ENCODE results near the gene DBF4B.

Gene DBF4B

DNA sequence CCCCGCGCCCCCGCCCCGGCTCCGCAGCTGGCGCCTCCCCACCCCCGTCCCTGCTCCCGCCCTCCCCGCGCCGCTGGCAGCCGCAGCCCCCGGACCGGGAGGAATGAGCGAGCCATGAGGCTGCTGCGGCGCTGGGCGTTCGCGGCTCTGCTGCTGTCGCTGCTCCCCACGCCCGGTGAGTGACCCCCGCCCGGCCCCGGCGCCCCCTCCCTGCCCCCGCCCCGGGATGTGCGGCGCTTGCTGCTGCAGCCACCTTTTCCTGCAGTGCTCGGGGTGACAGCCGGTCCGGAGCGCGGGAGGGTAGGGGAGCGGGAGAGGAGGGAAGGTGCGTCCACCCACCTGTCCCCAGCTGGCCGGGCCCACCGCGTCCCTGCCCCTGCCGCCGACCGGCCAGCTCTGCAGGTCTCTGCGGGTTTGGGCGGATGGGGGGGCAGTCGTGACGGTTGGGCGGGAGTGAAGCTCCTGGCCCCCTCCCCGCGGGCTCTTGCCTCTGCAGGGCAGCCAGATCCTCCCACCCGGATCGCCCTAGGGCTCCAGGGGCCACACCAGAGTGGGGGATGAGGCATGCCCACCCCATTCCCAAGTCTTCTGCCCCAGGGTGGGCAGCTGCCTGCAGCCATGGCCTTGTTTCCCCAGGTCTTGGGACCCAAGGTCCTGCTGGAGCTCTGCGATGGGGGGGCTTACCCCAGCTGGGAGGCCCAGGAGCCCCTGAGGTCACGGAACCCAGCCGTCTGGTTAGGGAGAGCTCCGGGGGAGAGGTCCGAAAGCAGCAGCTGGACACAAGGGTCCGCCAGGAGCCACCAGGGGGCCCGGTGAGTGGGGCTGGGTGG, 50.8 kb downstream of the DBF4B start:
- peaks cover 7% of the 10 kb centered on the region for H3K4me1 ChIP-seq
- in situ Hi-C loops (cut with MboI; ENCODE audit: low sequenced_read_pairs) = no loop called here
- H3K27me3 ChIP-seq (ENCODE audit: low read depth) = no peaks in the 10 kb centered on the region
- no peaks in the 10 kb centered on the region for H3K9me3 ChIP-seq
- DNase-seq (ENCODE audit: low spot score in 2 of 2) = peak in 1 of 2 experiments; percentile 54
- no peaks in the 10 kb centered on the region for H3K36me3 ChIP-seq (replicated peaks)
- peak overlapping the region; percentile 56 for H3K4me3 ChIP-seq

DNA sequence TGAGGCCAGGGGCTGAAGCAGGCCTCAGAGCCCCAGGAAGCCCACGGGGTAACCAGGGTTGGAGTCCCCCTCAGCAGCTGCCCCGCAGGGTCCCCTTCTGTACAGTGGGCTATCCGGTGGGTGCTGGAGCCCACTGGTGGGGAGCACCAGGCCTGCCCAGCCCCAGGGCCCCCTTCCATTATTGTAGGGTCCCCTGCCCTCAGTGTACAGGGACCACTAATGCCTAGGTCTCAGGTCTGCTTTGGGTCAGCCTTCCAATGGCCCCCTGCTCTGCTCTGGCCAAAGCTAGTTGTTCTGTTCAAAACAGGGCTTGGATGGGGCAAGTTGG, 51.4 kb downstream of the DBF4B start:
- no peaks in the 10 kb centered on the region for H3K36me3 ChIP-seq (replicated peaks)
- H3K4me3 ChIP-seq = peak overlapping the region; percentile 56
- H3K4me1 ChIP-seq = peaks cover 7% of the 10 kb centered on the region
- H3K9me3 ChIP-seq = no peaks in the 10 kb centered on the region
- no peaks in the 10 kb centered on the region for H3K27me3 ChIP-seq (ENCODE audit: low read depth)
- no peak for DNase-seq (ENCODE audit: low spot score in 2 of 2)
- in situ Hi-C loops (cut with MboI; ENCODE audit: low sequenced_read_pairs) = no loop called here

DNA sequence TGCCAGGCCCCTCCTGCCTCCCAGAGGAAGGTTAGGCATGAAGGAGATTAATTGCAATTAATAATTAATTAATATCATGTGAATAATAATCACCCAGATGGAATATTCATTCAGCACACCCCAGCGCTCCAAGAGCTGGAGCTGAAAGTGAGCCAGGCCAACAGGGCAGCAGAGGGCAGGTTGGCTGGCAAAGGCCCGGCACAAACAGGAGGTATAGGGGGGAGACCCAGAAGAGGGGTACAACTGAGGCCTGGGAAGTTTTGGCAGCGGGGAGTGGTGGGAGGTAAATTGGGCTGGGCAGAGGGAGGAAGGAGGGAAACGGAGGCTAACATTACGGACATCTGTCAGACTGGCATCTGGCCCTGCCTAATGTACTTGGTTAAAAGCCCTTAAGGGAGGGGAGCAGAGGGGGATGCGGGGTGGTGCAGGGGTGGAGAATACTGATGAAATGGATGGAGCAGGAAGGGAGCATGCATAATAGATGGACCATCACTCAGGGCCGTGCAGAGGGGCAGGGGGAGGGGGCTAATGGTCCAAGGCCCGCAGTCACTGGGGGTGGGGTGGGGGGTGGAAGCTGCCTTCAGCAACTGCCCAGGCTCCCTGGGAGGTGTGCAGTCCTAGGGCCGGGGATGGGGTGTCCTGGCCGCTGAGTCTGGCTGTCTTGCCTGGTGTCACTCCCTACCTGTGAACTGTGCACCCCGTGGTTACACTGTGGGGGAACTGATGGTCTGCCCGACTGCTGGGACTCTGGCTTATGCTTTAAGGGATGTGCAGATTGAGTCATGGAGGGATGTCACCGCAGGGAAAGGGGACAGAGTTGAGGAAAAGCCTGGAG, 52.2 kb downstream of the DBF4B start:
- no peaks in the 10 kb centered on the region for H3K27me3 ChIP-seq (ENCODE audit: low read depth)

DNA sequence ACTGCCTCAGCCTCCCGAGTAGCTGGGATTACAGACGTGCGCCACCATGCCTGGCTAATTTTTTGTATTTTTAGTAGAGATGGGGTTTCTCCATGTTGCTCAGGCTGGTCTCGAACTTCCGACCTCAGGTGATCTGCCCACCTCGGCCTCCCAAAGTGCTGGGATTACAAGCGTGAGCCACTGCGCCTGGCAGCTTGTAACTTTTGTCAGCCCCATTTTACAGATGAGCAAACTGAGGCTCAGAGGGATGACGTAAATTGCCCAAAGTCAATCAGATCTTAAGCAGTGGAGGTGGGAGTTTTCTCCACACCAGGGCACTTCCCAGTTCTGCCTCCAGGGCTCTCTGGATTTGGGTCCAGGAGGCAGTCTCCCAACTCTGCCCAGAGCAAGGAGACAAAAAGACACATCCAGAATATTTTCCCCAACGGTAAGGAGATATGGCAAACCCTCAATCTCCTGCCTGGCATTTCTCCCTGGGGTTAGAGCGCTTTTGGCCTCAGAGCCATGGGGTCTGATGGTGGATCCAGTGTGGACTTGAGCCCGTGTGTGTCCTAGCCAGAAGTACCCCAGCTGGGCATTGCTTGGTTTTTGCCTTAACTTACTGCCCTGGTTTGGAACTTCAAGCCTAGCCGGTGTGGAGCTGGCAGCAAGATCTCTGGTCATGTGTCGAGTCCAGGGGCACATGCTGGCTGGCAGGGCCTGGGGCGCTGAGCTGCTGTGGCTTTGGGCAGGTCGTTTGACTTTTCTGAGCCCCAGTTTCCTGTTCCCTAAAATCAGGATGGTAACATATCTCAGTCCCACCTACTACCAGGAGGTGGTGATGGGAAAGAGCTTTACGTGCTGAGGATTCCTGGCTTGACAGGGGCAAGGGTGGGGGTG, 53.7 kb downstream of the DBF4B start:
- H3K4me3 ChIP-seq = no peak overlapping the region
- in situ Hi-C loops (cut with MboI; ENCODE audit: low sequenced_read_pairs) = no loop called here
- H3K27me3 ChIP-seq (ENCODE audit: low read depth) = no peaks in the 10 kb centered on the region
- no peaks in the 10 kb centered on the region for H3K9me3 ChIP-seq
- H3K36me3 ChIP-seq (replicated peaks) = no peaks in the 10 kb centered on the region
- H3K4me1 ChIP-seq = peaks cover 7% of the 10 kb centered on the region
- DNase-seq (ENCODE audit: low spot score in 2 of 2) = no peak

More for the DNA sequence above, 52.2 kb downstream of the DBF4B start:
- no peaks in the 10 kb centered on the region for H3K36me3 ChIP-seq (replicated peaks)
- no peak overlapping the region for H3K4me3 ChIP-seq
- H3K4me1 ChIP-seq = peaks cover 7% of the 10 kb centered on the region
- DNase-seq (ENCODE audit: low spot score in 2 of 2) = no peak
- in situ Hi-C loops (cut with MboI; ENCODE audit: low sequenced_read_pairs) = no loop called here
- H3K9me3 ChIP-seq = no peaks in the 10 kb centered on the region

DNA sequence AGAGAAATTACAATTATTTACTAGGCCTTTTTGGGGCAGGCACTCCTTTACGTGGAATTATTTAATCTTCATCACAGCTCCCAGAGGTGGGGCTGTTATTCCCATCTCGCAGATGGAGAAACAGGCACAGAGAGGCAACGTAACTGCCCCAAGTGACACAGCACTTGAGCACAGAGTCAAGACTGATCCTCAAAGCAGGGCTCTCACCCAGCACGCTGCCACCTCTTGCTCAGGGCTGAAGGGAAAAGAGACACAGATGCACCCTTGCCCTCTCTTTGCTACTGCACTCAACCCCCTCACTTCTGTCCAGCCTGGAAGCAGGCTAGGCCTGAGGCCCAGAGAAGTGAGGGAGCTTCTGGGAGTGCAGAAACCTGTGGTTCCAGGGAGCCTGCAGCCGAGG, 54.7 kb downstream of the DBF4B start:
- no peaks in the 10 kb centered on the region for H3K27me3 ChIP-seq (ENCODE audit: low read depth)
- no peaks in the 10 kb centered on the region for H3K36me3 ChIP-seq (replicated peaks)
- peaks cover 7% of the 10 kb centered on the region for H3K4me1 ChIP-seq
- in situ Hi-C loops (cut with MboI; ENCODE audit: low sequenced_read_pairs) = no loop called here
- H3K4me3 ChIP-seq = no peak overlapping the region
- DNase-seq (ENCODE audit: low spot score in 2 of 2) = no peak
- H3K9me3 ChIP-seq = no peaks in the 10 kb centered on the region

DNA sequence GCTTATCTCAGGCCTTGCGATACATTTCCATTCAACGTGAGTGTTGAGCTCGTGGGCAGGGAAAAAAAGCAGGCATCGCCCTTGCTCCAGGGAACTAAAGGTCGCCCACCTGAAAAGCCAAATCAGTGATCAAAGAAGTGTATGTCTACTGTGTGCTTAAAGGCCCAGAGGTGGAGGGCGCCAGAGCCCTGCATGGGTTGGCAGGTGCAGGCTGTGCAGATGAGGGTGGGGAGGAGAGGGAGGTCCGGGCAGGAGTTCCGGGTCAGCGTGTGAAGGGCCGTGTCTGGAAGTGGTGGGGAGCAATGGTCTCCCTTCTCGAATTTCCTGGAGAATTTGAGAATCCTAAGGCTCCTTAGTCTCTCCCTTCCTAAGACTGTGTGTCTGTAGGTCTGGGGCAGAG, 57.5 kb downstream of the DBF4B start:
- no peak for DNase-seq (ENCODE audit: low spot score in 2 of 2)
- Histone ChIP-seq H3K27me3 (ENCODE audit: low read depth) (no peaks in the 10 kb centered on the region), H3K4me1 (no peaks in the 10 kb centered on the region), H3K36me3 (replicated peaks) (no peaks in the 10 kb centered on the region), H3K9me3 (no peaks in the 10 kb centered on the region), H3K4me3 (no peak overlapping the region)
- in situ Hi-C loops (cut with MboI; ENCODE audit: low sequenced_read_pairs) = no loop called here

DNA sequence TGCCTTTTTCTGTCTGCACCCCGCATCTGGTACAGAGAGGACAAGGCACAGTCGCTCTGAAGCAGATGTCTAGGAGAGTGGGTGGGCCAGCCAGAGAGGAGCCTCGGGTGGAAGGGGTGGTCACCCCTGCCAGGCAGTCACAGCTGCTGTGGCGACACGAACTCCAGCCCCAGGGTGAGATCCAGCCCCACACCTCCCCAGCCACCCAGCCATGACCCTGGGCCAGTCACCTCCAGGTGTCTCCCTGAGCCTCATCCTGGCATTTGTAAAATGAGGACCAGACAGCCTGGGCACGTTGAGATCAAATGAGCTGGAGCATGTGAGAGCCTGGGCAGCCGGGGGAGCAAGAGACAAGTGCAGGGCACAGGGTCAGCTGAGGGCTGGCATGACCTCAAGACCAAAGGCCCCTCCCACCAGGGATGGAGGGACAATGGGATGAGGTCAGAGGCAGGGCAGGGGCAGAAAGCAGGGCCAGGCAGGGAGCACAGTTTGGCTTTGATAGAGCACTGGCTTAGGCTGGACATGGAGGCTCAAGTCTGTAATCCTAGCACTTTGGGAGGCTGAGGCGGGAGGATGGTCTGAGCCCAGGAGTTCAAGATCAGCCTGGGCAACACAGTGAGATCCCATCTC, 58.1 kb downstream of the DBF4B start:
- H3K4me3 ChIP-seq = no peak overlapping the region
- DNase-seq (ENCODE audit: low spot score in 2 of 2) = no peak
- in situ Hi-C loops (cut with MboI; ENCODE audit: low sequenced_read_pairs) = no loop called here

DNA sequence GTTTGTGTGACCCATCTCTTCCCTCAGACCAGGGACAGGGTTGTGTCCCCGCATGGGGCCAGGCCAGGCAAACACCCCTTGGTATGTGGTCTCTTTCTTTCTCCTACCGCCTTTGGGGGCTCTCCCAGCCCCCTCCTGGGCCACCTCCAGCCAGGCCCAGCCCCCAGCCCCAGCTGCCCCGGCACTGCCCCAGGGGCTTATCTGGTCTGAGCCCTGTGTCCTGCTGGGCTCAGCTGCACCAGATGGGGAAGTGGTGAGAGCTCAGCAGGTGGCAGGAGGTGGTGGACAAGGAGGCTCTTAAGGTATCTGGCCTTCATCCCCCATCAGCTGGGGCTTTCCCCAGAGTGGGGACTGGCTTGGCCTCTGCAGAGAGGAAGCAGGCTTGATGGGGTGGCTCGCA, 59.0 kb downstream of the DBF4B start:
- Histone ChIP-seq H3K4me1 (no peaks in the 10 kb centered on the region), H3K36me3 (replicated peaks) (no peaks in the 10 kb centered on the region), H3K27me3 (ENCODE audit: low read depth) (no peaks in the 10 kb centered on the region), H3K4me3 (no peak overlapping the region), H3K9me3 (no peaks in the 10 kb centered on the region)
- no peak for DNase-seq (ENCODE audit: low spot score in 2 of 2)
- in situ Hi-C loops (cut with MboI; ENCODE audit: low sequenced_read_pairs) = no loop called here

More for the DNA sequence above, 58.1 kb downstream of the DBF4B start:
- H3K27me3 ChIP-seq (ENCODE audit: low read depth) = no peaks in the 10 kb centered on the region
- H3K9me3 ChIP-seq = no peaks in the 10 kb centered on the region
- no peaks in the 10 kb centered on the region for H3K36me3 ChIP-seq (replicated peaks)
- H3K4me1 ChIP-seq = no peaks in the 10 kb centered on the region

DNA sequence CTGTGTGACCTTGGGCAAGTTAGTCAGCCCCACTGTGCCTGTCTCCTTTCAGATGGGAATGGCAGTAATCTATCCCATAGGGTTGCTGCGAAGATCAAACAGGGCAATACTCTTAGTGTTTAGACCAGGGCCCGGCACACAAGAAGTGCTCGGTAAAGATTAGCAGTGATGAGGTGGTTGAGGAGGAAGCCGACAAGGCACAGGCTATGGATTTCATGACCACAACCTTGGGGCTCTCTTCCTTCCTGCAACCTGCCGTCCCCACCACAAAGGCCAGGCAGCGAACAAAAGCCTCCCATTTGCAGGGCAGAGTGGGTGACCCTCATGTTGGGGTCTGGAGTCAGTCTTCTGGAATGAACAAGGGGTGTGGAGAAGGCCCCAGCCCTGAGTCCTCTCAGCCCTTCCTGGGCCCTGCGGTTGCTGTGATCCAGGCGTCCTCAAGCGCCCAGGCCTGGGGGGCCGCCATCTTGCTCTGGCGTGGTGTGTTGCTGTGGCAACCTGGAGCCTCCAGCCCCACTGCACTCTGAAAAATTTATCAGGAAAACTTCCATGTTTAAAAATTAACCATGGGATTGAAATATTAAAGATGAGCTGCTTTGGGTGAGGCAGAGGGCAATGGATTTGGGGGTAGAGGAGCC, 60.2 kb downstream of the DBF4B start:
- in situ Hi-C loops (cut with MboI; ENCODE audit: low sequenced_read_pairs) = no loop called here
- H3K4me1 ChIP-seq = no peaks in the 10 kb centered on the region
- H3K27me3 ChIP-seq (ENCODE audit: low read depth) = no peaks in the 10 kb centered on the region
- no peaks in the 10 kb centered on the region for H3K36me3 ChIP-seq (replicated peaks)
- no peak for DNase-seq (ENCODE audit: low spot score in 2 of 2)
- H3K4me3 ChIP-seq = no peak overlapping the region
- H3K9me3 ChIP-seq = no peaks in the 10 kb centered on the region

DNA sequence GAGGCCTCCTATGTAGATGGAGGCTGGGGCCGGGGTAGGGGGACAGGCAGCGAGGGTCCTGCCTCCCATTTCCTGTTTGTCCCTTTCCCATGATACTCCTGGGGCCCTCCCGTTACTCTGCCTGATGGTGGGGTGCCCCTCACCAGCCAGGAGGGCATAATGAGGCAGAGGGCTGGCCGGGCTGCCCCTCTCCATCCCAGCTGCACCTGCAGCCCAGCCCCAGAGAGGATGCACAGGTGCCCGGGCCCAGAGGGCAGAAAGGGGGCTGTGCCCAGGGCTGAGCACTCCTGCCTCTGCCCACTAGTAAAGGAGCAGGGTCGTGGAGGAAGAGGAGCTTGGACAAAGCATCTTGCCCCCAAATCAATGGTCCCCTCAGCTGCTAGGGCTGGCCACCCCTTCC, 60.8 kb downstream of the DBF4B start:
- Histone ChIP-seq H3K4me3 (no peak overlapping the region), H3K36me3 (replicated peaks) (no peaks in the 10 kb centered on the region), H3K9me3 (no peaks in the 10 kb centered on the region), H3K27me3 (ENCODE audit: low read depth) (no peaks in the 10 kb centered on the region), H3K4me1 (no peaks in the 10 kb centered on the region)
- in situ Hi-C loops (cut with MboI; ENCODE audit: low sequenced_read_pairs) = no loop called here
- no peak for DNase-seq (ENCODE audit: low spot score in 2 of 2)

DNA sequence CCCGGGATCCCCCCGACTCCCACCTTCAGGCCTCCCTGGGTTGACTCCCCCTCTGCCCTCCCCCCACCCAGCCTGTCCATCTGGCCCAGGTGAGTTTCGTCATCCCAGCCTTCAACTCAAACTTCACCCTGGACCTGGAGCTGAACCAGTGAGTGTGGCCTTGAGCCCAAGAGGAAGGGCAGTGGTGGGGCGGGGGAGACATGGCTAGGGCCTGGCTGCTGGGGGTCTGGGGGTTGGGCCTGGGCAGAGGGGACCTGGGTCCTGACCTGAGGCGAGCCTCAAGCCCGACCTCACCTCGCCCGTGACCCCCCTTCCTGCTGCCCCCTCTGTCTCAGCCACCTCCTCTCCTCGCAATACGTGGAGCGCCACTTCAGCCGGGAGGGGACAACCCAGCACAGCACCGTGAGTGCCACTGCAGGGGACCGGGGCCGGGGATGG, 61.2 kb downstream of the DBF4B start:
- Histone ChIP-seq H3K4me3 (no peak overlapping the region), H3K27me3 (ENCODE audit: low read depth) (no peaks in the 10 kb centered on the region)
- in situ Hi-C loops (cut with MboI; ENCODE audit: low sequenced_read_pairs) = no loop called here

DNA sequence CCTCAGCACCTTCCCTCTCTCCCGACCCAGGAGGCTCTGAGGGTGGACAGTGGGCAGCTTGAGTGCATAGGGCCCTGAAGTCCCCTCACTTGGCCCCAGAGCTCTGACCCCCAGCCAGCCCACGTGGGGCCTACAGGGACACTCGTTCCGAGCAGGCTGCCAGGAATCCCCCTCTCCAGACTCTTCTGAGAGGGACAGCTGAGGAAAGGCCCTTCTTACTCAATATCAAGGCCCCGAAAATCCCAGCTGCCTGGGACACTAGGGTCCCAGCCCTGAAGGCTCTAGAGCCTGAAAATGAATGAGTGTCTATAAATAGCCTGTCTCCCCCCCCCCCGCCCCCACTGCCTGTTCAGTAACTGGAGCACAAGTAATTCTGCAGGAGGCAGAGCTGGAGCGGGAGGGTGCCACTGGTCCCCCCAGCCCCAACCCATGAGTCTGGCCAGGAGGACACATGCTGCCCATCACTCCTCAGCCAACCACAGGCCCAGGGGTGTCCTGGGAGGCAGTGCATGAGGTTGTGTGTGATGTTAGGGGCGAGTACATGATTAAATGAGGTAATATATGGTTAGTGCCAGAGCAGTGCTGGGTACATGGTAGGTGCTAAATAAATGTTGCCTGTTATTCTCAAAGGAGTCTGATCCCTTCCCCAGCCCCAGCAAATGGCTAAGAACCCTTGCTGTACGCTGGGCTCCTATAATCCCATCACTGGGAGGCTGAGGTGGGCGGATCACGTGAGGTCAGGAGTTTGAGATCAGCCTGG, 61.9 kb downstream of the DBF4B start:
- no peaks in the 10 kb centered on the region for H3K36me3 ChIP-seq (replicated peaks)
- in situ Hi-C loops (cut with MboI; ENCODE audit: low sequenced_read_pairs) = no loop called here
- H3K4me3 ChIP-seq = no peak overlapping the region
- no peak for DNase-seq (ENCODE audit: low spot score in 2 of 2)
- no peaks in the 10 kb centered on the region for H3K9me3 ChIP-seq
- H3K27me3 ChIP-seq (ENCODE audit: low read depth) = no peaks in the 10 kb centered on the region
- H3K4me1 ChIP-seq = peaks cover 4% of the 10 kb centered on the region

More for the DNA sequence above, 61.2 kb downstream of the DBF4B start:
- peaks cover 4% of the 10 kb centered on the region for H3K4me1 ChIP-seq
- H3K9me3 ChIP-seq = no peaks in the 10 kb centered on the region
- DNase-seq (ENCODE audit: low spot score in 2 of 2) = no peak
- no peaks in the 10 kb centered on the region for H3K36me3 ChIP-seq (replicated peaks)
